Mesodermal cell (in vitro differentiated cells): ENCODE measurements around the gene ZDHHC14.
"Not testable (repeated sequence)": the region's sequence is repeated elsewhere in the genome, so short reads cannot be mapped to it uniquely, and the experiment has no call there.

Experiments
- H3K27ac ChIP-seq: 2 replicates; pipeline ENCODE4 v1.7.0; 2013; ENCODE audit warnings: mild to moderate bottlenecking, low read depth, low read length, moderate library complexity; ENCODE audit not compliant: severe bottlenecking
- H3K36me3 ChIP-seq: 2 replicates; pipeline ENCODE4 v1.7.1; 2013; ENCODE audit warnings: mild to moderate bottlenecking, low read length, moderate library complexity; ENCODE audit not compliant: control insufficient read depth, insufficient read depth
- H3K4me1 ChIP-seq: one replicate; pipeline ENCODE4 v1.7.1; 2013; ENCODE audit warnings: mild to moderate bottlenecking, low read length; ENCODE audit not compliant: insufficient read depth, control insufficient read depth, poor library complexity, severe bottlenecking
- H3K4me3 ChIP-seq: 2 replicates; pipeline ENCODE4 v1.7.0; 2013; ENCODE audit warnings: low read length, control low read depth, mild to moderate bottlenecking; ENCODE audit not compliant: insufficient read depth, poor library complexity, severe bottlenecking; ENCODE audit errors: extremely low read depth
- H3K9me3 ChIP-seq: 2 replicates; pipeline ENCODE4 v1.7.1; 2013; ENCODE audit warnings: mild to moderate bottlenecking, low read length, moderate library complexity; ENCODE audit not compliant: control insufficient read depth
- WGBS, 2 experiments: methylation state at CpG; one replicate each; pipeline ENCODE4 v1.1.5; 2013; ENCODE audit warnings: missing lambda C conversion rate in 2 of 2; ENCODE audit not compliant: insufficient coverage in 2 of 2; 5-methylcytosine and 5-hydroxymethylcytosine counted together

Gene ZDHHC14

GRCh38 chr6:157392927-157393668 lies 12.1 kb downstream of the ZDHHC14 start:
- Histone ChIP-seq H3K4me1 (no peaks in the 10 kb centered on the region), H3K9me3 (peaks cover 13% of the 10 kb centered on the region), H3K36me3 (no peaks in the 10 kb centered on the region), H3K27ac (no peak overlapping the region), H3K4me3 (no peak overlapping the region)
- 88 to 91% methylated on average over 9 to 11 of the region's 14 CpGs for whole genome bisulfite sequencing, 2 experiments

DNA sequence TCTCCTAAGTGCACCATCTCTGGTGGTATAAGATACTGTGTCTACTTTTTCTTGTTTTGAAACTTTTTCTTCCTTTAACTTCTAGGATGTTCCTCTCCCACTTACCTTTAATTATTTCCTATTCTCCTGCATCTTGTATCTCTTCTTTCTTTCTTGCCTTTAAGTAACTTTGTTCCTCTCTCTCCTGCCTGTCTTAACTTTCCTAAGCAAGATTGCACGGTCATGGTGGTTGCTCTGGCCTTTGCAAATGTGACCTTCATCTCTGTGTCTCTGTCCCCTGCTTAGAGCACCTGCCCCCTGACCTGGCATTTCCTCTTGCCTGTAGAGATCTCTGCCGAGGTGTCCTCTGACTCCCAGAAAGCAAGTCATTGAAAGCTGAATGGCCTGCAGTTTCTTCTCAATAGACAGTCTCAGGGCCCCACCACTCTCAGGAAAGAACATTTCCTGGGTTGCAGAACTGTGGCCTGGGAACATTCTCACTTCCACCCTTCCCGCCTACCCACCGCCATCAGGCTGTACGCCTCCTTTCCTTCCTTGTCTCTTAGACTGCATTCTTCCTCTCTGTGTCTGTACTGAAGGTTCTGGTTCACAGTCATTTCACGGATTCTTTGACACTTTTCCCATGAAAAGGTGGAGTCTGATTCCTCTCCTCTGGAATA lies 12.8 kb downstream of the ZDHHC14 start:
- Histone ChIP-seq H3K9me3 (peaks cover 13% of the 10 kb centered on the region), H3K4me1 (no peaks in the 10 kb centered on the region), H3K36me3 (no peaks in the 10 kb centered on the region), H3K4me3 (no peak overlapping the region), H3K27ac (no peak overlapping the region)
- WGBS, 2 experiments = 77 to 95% methylated on average over 5 to 6 of the region's 6 CpGs

GRCh38 chr6:157395199-157395598 lies 14.2 kb downstream of the ZDHHC14 start:
- H3K9me3 ChIP-seq = peaks cover 13% of the 10 kb centered on the region
- 96 to 98% methylated on average over 10 to 11 of the region's 11 CpGs for WGBS, 2 experiments
- not testable (repeated sequence) for H3K4me1 ChIP-seq, H3K36me3 ChIP-seq, H3K4me3 ChIP-seq, H3K27ac ChIP-seq

- WGBS, 2 experiments = 89 to 100% methylated on average over 3 of the region's 3 CpGs
- H3K9me3 ChIP-seq = peaks cover 9% of the 10 kb centered on the region
- H3K4me3 ChIP-seq = no peak overlapping the region
- no peaks in the 10 kb centered on the region for H3K4me1 ChIP-seq
- H3K27ac ChIP-seq = no peak overlapping the region
- H3K36me3 ChIP-seq = no peaks in the 10 kb centered on the region
Observed at GRCh38 chr6:157396026-157396425, 15.0 kb downstream of the ZDHHC14 start.

- 91 to 92% methylated on average over 4 to 7 of the region's 9 CpGs for WGBS, 2 experiments
- no peaks in the 10 kb centered on the region for H3K4me1 ChIP-seq
- no peaks in the 10 kb centered on the region for H3K36me3 ChIP-seq
- no peak overlapping the region for H3K27ac ChIP-seq
- no peak overlapping the region for H3K4me3 ChIP-seq
- H3K9me3 ChIP-seq = no peaks in the 10 kb centered on the region
Observed at GRCh38 chr6:157397660-157398059, 16.7 kb downstream of the ZDHHC14 start.

DNA sequence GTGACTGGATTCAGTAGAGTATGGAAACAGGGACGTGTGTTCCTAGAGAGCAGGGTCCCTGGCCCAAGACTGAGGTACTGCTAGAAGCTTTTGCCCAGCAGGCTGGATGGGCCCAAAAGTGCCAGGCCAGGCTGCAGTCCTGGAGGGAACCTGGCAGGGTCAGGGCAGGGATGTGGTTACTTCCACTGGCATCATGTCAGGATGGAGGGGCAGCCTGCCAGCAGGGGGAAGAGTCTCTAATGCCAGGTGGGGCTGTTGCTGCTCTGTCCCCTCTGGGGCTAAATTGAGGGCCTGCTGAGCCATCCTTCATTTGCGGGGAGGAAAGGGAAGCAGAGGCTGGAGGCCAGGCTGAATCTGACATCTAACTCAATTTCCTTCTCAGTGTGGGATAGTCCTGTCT lies 17.2 kb downstream of the ZDHHC14 start:
- 47 to 63% methylated on average over 1 of the region's 2 CpGs for WGBS, 2 experiments
- Histone ChIP-seq H3K36me3 (no peaks in the 10 kb centered on the region), H3K4me1 (no peaks in the 10 kb centered on the region), H3K27ac (no peak overlapping the region), H3K9me3 (no peaks in the 10 kb centered on the region), H3K4me3 (no peak overlapping the region)

DNA sequence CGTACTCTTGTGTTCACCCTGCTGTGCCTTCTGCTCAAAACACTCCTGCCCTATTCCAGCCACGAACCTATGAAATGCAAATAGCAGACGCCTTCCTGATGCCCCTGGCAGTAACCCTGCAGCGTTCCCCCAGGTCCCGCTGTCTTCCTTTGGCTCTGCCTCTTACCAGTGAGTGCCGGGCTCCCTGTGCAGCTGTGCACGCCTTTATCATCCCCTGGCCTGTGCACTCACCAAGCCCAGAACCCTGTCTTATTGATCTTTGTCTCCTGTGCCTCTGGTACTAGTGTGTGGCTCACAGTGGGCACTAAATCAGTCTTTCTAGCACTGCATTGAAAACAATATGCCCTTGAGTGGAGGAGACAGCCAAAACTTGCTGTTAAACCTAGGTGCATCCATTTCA lies 19.7 kb downstream of the ZDHHC14 start:
- Histone ChIP-seq H3K4me1 (peaks cover under 1% of the 10 kb centered on the region), H3K36me3 (no peaks in the 10 kb centered on the region), H3K4me3 (no peak overlapping the region), H3K9me3 (no peaks in the 10 kb centered on the region), H3K27ac (no peak overlapping the region)
- WGBS, 2 experiments = 59 to 62% methylated on average over 7 of the region's 7 CpGs

GRCh38 chr6:157401734-157402338 lies 20.8 kb downstream of the ZDHHC14 start:
- Histone ChIP-seq H3K4me1 (peaks cover 13% of the 10 kb centered on the region), H3K4me3 (no peak overlapping the region), H3K9me3 (no peaks in the 10 kb centered on the region), H3K36me3 (no peaks in the 10 kb centered on the region), H3K27ac (no peak overlapping the region)
- 88 to 89% methylated on average over 6 of the region's 6 CpGs for WGBS, 2 experiments

DNA sequence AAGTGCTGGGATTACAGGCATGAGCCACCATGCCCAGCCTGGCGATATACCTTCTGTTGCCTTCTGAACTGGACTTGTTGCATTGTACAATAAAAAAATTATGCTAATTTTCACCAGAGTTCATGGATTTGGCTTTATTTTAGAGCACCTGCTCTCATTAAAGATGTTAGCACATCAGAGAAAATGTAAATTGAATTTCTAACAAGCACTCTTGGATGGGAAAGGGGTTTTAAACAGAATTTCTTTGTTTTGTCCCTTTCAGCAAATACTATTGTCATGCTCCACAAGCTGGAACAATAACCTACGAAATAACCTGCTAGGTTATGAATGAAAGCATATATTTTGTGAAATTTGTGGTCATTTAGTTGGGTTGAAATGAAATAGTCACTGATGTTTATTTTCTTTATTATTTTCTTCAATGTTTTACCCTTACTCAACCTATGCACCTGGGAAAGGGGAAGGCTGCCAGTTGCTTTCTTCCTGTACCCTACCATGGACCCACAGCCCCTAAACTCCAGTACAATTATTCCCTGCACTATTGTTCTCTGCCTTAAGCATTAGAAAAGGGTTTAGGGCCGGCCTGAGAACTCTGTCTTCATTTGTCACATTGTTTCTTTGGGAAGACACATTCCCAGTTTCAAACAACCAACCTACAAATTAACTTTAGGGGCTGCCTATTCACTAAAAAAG lies 22.2 kb downstream of the ZDHHC14 start:
- Histone ChIP-seq H3K4me3 (no peak overlapping the region), H3K9me3 (no peaks in the 10 kb centered on the region), H3K27ac (no peak overlapping the region), H3K36me3 (no peaks in the 10 kb centered on the region), H3K4me1 (peaks cover 14% of the 10 kb centered on the region)
- WGBS, 2 experiments = 31 to 50% methylated on average over 1 of the region's 3 CpGs

DNA sequence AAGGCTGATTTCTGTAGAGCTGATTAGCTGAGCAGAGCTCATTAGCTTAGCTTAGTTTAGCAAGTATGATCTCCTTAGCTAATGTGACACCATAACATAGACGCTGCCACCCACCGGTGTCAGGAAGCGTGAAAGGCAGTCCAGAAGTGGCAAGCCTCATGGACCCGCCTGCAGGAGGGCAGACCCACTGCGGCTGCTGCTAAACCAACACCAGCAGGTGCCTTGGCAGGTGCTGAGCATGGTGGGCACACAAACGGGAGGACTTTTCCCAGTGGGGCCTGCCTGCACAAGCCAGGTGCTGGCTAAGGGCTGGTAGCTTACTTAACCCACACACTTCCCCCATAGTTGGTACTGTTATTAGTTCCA lies 22.7 kb downstream of the ZDHHC14 start:
- H3K4me1 ChIP-seq = peaks cover 14% of the 10 kb centered on the region
- no peak overlapping the region for H3K4me3 ChIP-seq
- 84 to 93% methylated on average over 5 to 6 of the region's 6 CpGs for WGBS, 2 experiments

More for the DNA sequence above, 22.7 kb downstream of the ZDHHC14 start:
- H3K27ac ChIP-seq = no peak overlapping the region
- no peaks in the 10 kb centered on the region for H3K9me3 ChIP-seq
- H3K36me3 ChIP-seq = no peaks in the 10 kb centered on the region
